Gastroesophageal sphincter (tissue), 4 donors: ENCODE data around the gene EVC. TPM values are rescaled to one million over a fixed set of nuclear protein-coding genes. Genes with fewer than 3 reads are reported as not detected.

Experiments used
- ATAC-seq: fragments of 150-250 bp; one replicate; pipeline ENCODE4 v1.9.1; 2016; ENCODE audit warnings: mild to moderate bottlenecking, moderate library complexity
- H3K27ac ChIP-seq, 4 donors: fragments of 200-600 bp; sonication (generic) in 3 of 4; 1 replicate in 3 of 4; 2 replicates in 1 of 4; pipeline ENCODE4 v1.5.1; 2016 to 2019
- H3K27me3 ChIP-seq: fragments of 200-600 bp; sonication (generic); one replicate; pipeline ENCODE4 v1.5.1; 2019
- H3K36me3 ChIP-seq, 2 donors: fragments of 200-600 bp; sonication (generic); one replicate each; pipeline ENCODE4 v1.5.1; 2019; ENCODE audit warnings: control low read depth in 1 of 2
- H3K4me1 ChIP-seq, 3 donors: fragments of 200-600 bp; sonication (generic); 1 replicate in 2 of 3; 2 replicates in 1 of 3; pipeline ENCODE4 v1.5.1; 2016 to 2019; ENCODE audit warnings: control low read depth in 2 of 3
- H3K4me3 ChIP-seq, 2 donors: fragments of 200-600 bp; sonication (generic); one replicate each; pipeline ENCODE4 v1.5.1; 2019; ENCODE audit warnings: mild to moderate bottlenecking in 1 of 2, moderate library complexity in 1 of 2
- H3K9me3 ChIP-seq, 3 donors: fragments of 200-600 bp; sonication (generic); one replicate each; pipeline ENCODE4 v1.5.1; 2017 to 2019; ENCODE audit warnings: control low read depth in 2 of 3
- EP300 ChIP-seq: sonication (generic); formaldehyde crosslinking; IDR thresholded peaks from one replicate; pipeline ENCODE4 v1.6.1; 2017; ENCODE audit warnings: antibody characterized with exemption, mild to moderate bottlenecking
- POLR2A ChIP-seq, 2 donors: fragments of 450-650 bp; IDR thresholded peaks; one replicate each; pipeline ENCODE4 v1.6.1; 2017; ENCODE audit warnings: antibody characterized with exemption in 2 of 2, mild to moderate bottlenecking in 2 of 2, moderate library complexity in 1 of 2
- POLR2AphosphoS5 ChIP-seq: sonication (generic); formaldehyde crosslinking; IDR thresholded peaks from one replicate; pipeline ENCODE4 v1.6.1; 2017; ENCODE audit warnings: antibody characterized with exemption
- WGBS, 2 donors: methylation state at CpG; one replicate each; pipeline ENCODE4 v1.1.5; 2018; ENCODE audit warnings: low coverage in 1 of 2; 5-methylcytosine and 5-hydroxymethylcytosine counted together
- total RNA-seq, 4 donors: library from RNA; depleted of rRNA; stranded (reverse); fragments of >200 nt; gene quantifications; one replicate each; pipeline ENCODE4 v1.1.0, GENCODE V29; 2016
- TF ChIP-seq, protein P1 (sequence below), 4 experiments: fragments of 200-600 bp in 2 of 4; fragments of 450-650 bp in 2 of 4; sonication (generic) in 1 of 4; IDR thresholded peaks; one replicate each; pipeline ENCODE4 v1.5.1; 2017 to 2019; ENCODE audit warnings: antibody characterized with exemption in 4 of 4, mild to moderate bottlenecking in 2 of 4, moderate library complexity in 2 of 4

Gene EVC
- total RNA-seq, 4 donors from 2014 or later = 17.8 to 53.7 (median 38.1) TPM

DNA sequence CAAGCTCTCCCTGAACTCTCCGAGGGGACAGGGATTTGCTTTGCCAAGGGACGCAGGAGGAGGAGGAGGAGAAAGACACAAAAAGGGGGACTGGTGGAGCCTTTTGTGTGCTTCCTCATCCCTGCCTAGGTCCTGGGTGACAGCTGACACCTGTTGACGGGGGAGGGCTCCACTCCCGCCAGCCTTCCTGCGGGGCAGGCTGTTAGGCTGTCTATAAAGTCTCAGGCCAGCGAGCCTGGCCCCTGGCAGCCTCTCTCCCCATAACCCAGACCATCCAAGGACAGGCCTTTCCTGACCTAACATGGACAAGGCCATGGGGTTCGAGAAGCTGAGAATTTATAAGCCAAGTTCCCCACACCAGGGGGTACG lies 1.8 kb upstream of the EVC start:
- 100% methylated on average over 1 of the region's 8 CpGs; no CpG with 5 or more reads in 1 of the 2 donors for WGBS, 2 donors
- Histone ChIP-seq H3K4me1 (peaks cover 0 to 68% (median 21%) of the 10 kb centered on the region in 3 donors), H3K36me3 (peaks cover 0 to 6% of the 10 kb centered on the region in 2 donors), H3K4me3 (peak overlapping the region in 1 of 2 donors; percentile 71), H3K9me3 (no peaks in the 10 kb centered on the region), H3K27me3 (no peaks in the 10 kb centered on the region), H3K27ac (peak overlapping the region; percentile 83 to 92 (median 89))
- no peak for ATAC-seq
- TF ChIP-seq EP300 (no peak), POLR2A (IDR thresholded peaks at IDR 0.05) (no peak), POLR2AphosphoS5 (no peak)
- TF ChIP-seq, protein P1, sequence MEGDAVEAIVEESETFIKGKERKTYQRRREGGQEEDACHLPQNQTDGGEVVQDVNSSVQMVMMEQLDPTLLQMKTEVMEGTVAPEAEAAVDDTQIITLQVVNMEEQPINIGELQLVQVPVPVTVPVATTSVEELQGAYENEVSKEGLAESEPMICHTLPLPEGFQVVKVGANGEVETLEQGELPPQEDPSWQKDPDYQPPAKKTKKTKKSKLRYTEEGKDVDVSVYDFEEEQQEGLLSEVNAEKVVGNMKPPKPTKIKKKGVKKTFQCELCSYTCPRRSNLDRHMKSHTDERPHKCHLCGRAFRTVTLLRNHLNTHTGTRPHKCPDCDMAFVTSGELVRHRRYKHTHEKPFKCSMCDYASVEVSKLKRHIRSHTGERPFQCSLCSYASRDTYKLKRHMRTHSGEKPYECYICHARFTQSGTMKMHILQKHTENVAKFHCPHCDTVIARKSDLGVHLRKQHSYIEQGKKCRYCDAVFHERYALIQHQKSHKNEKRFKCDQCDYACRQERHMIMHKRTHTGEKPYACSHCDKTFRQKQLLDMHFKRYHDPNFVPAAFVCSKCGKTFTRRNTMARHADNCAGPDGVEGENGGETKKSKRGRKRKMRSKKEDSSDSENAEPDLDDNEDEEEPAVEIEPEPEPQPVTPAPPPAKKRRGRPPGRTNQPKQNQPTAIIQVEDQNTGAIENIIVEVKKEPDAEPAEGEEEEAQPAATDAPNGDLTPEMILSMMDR (IDR thresholded peaks at IDR 0.05) = no peak

DNA sequence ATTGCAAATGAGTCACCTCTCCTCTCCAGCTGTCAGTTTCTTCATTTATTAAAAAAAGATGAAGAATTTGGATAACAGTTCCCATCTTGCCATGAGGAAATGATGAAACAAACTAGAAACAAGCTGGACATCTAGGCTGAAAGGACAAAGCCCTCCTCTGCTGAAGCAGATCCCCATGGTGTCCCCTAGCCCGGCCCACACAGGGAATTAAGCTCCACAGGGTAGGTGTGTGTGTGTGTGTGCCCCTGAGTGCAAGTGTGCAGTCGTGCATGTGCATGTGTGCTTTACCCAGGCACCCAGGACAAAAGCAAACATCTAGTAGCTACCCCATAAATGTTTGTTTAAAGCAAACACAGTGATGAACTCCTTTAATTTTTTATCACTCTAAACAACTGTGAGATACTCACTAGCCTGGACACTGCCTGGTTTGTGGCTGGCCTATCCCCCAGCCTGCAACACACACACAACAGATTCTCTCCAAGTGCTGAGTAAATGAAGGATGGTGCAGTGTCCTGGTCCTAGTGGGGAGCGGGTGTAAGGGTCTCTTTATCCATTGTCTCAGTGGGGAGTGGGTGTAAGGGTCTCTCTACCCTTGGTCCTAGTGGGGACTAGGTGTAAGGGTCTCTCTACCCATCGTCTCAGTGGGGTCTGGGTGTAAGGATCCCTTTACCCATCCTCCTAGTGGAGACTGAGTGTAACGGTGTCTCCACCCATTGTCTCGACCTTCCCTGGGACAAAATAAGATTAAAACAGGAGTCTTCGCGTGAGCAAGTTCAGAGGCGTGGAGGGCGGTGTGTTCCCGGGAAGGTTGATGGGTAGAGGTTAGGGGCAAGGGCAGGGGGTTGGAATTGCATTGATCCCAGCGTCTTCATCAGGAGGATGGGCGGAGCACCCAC lies 688 bp upstream of the EVC start:
- Histone ChIP-seq H3K4me3 (peak overlapping the region; percentile 39 to 65), H3K9me3 (peaks cover 0 to under 1% (median 0%) of the 10 kb centered on the region in 3 donors), H3K27ac (peak overlapping the region; percentile 66 to 92 (median 89)), H3K27me3 (no peaks in the 10 kb centered on the region), H3K36me3 (no peaks in the 10 kb centered on the region), H3K4me1 (peaks cover 0 to 68% (median 21%) of the 10 kb centered on the region in 3 donors)
- TF ChIP-seq EP300 = no peak
- TF ChIP-seq, protein P1 (IDR thresholded peaks at IDR 0.05) = peak in 3 of 4 experiments; percentile 45 to 50 (median 47)
- TF ChIP-seq POLR2AphosphoS5 = no peak
- TF ChIP-seq POLR2A (IDR thresholded peaks at IDR 0.05) = no peak
- ATAC-seq = peak; percentile 16
- WGBS, 2 donors = 0 to 72% methylated on average over 2 to 6 of the region's 13 CpGs

DNA sequence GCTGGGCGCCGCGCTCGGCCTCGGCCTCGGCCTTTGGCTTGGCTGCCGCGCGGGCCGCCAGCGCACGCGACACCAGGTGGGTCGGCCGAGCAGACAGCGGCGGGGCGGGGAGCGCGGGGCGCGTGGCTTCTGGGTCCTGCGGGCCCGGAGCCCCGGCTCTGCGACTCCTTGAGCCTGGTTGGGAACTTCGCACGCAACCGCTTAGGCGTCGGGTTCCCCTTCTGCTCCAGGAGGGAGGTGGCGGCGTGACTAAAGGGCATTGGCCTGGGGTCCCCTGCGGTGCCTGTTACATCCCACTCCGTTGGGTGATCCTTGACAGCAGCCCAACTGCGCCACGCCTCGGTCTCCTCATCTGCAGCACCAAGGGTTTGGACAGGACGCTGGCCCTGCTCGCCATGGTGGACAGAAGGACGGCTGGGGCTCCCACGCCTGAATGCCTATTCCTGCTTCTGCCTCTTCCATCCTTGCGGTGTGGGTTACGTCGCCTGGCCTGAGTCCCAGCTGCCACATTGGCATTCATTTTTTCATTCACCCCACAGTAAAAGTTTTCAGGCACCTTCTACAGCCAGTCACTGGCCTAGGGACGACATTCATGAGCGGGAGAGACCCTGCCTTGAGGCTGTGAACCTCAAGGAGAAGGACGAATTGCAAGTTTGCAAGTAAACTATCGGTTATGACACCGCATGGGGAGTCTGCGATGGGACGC lies 631 bp downstream of the EVC start:
- no peaks in the 10 kb centered on the region for H3K36me3 ChIP-seq
- H3K4me1 ChIP-seq = peaks cover 0 to 64% (median 13%) of the 10 kb centered on the region in 3 donors
- ATAC-seq = no peak
- H3K27me3 ChIP-seq = no peaks in the 10 kb centered on the region
- TF ChIP-seq, protein P1 (IDR thresholded peaks at IDR 0.05) = no peak
- no peak for TF ChIP-seq POLR2AphosphoS5
- WGBS, 2 donors = 0 to 16% methylated on average over 1 to 7 of the region's 52 CpGs
- peak overlapping the region in 3 of 4 donors; percentile 88 to 92 (median 90) for H3K27ac ChIP-seq
- peaks cover 0 to 3% (median 0%) of the 10 kb centered on the region in 3 donors for H3K9me3 ChIP-seq
- peak overlapping the region; percentile 39 to 65 for H3K4me3 ChIP-seq

DNA sequence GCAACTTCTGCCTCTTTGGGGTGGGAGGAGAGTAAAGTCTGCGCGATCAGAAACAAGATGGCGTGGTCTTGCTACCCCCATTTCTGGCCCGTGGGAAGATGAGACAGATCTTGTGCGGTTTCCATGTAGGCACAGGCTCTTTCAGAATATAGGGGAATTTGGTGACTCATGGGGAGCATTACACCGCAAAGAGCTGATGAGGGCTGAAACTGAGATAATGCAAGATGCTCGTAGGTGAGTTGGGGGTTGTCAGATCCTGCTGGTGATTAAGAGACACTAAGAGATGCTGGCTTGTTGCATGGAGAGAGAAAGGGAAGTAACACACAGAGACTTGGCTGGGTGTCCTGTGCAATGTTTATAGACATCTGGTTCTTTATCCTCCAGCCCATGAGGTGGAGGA lies 1.5 kb downstream of the EVC start:
- Histone ChIP-seq H3K9me3 (peaks cover 0 to 3% (median 0%) of the 10 kb centered on the region in 3 donors), H3K27ac (no peak overlapping the region), H3K36me3 (no peaks in the 10 kb centered on the region), H3K27me3 (no peaks in the 10 kb centered on the region), H3K4me1 (peaks cover 0 to 56% (median 4%) of the 10 kb centered on the region in 3 donors), H3K4me3 (no peak overlapping the region)
- no peak for ATAC-seq
- 71 to 96% methylated on average over 3 to 7 of the region's 7 CpGs for WGBS, 2 donors
- TF ChIP-seq, protein P1 (IDR thresholded peaks at IDR 0.05) = no peak
- TF ChIP-seq POLR2A (IDR thresholded peaks at IDR 0.05) = no peak
